Epithelial cell of proximal tubule (primary cell): ENCODE data around the gene BACH2. TPM values are rescaled to one million over a fixed set of nuclear protein-coding genes. Genes with fewer than 3 reads are reported as not detected.

ENCODE experiments used
- DNase-seq: peaks from one replicate; pipeline ENCODE4 v3.0.0-alpha.2; 2011; ENCODE audit warnings: low read depth
- H3K4me3 ChIP-seq: 2 replicates; pipeline ENCODE4 v1.5.1; 2011; ENCODE audit warnings: low read depth, mild to moderate bottlenecking, low read length
- total RNA-seq: library from RNA; depleted of rRNA; stranded (reverse); fragments of >200 nt; gene quantifications from 2 replicates; pipeline ENCODE4 v1.2.3, GENCODE V29; 2015
- TF ChIP-seq, protein P1 (sequence below): conservative IDR thresholded peaks from 2 replicates; pipeline ENCODE4 v1.5.1; 2012; ENCODE audit warnings: low read depth, mild to moderate bottlenecking, low read length

Gene BACH2
- total RNA-seq, 1 donor from 2014 or later = 0.69 TPM

DNA sequence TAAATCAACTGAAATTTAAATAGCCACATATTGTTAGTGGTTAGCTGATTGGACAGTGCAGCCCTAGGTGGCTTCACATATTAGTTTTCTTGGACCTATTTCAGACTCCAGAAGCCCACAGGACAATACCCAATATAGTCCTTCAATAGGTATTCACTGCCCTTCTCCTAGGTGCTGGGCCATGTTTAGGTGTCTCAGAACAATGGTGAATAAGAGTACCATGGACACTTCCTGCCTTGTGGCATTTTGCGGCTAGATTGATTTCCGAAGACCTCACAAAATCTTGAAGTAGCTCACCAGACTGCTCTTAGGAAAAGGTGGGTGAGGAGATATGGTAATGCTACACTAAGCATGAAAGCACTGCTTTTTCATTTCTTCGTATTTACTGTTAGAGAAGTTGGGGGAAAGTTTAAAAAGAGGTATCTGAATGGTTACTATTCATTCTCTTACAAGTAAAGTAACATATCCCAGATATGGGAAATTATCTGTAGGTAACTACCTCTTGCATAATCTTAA lies 203.0 kb downstream of the BACH2 start:
- TF ChIP-seq, protein P1, sequence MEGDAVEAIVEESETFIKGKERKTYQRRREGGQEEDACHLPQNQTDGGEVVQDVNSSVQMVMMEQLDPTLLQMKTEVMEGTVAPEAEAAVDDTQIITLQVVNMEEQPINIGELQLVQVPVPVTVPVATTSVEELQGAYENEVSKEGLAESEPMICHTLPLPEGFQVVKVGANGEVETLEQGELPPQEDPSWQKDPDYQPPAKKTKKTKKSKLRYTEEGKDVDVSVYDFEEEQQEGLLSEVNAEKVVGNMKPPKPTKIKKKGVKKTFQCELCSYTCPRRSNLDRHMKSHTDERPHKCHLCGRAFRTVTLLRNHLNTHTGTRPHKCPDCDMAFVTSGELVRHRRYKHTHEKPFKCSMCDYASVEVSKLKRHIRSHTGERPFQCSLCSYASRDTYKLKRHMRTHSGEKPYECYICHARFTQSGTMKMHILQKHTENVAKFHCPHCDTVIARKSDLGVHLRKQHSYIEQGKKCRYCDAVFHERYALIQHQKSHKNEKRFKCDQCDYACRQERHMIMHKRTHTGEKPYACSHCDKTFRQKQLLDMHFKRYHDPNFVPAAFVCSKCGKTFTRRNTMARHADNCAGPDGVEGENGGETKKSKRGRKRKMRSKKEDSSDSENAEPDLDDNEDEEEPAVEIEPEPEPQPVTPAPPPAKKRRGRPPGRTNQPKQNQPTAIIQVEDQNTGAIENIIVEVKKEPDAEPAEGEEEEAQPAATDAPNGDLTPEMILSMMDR = no peak
- no peak overlapping the region for H3K4me3 ChIP-seq
- DNase-seq = no peak

DNA sequence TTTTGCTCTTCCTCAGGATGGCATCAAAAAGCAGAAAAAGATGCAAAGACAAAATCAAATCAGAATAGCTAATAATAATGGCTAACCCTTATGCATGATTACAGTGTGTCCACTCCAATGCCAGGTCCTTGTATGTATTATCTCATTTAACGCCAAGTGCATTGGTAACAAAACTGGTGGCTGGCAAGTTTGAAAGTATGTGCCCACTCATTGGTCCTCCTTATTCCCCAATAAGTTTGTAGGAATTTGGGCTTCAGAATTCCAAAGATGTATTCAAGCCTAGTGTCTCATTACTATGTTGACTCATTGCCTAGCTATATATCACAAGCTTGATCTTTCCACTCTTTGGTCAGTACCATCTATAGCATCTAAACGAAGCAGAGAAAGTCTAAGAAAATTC lies 205.8 kb downstream of the BACH2 start:
- no peak for DNase-seq
- TF ChIP-seq, protein P1 = no peak
- H3K4me3 ChIP-seq = no peak overlapping the region

DNA sequence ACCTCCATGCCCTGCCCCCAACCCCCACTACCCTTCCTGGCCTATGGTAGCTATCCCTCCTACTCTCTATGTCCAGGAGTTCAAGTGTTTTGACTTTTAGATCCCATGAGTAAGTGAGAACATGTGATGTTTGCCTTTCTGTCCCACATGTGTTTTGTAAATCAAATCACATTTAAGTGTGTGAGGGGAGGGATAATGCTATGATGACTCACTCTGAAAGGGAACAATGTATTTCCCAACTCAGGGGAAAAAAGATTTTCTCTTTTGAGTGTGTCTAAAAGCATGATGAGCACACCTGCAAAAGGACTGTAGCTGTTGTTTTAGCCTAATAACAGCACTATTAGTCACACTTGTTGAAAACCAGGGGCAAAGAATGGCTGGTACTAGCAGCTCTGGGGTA lies 208.6 kb downstream of the BACH2 start:
- H3K4me3 ChIP-seq = no peak overlapping the region
- DNase-seq = peak; percentile 75
- TF ChIP-seq, protein P1 = no peak

DNA sequence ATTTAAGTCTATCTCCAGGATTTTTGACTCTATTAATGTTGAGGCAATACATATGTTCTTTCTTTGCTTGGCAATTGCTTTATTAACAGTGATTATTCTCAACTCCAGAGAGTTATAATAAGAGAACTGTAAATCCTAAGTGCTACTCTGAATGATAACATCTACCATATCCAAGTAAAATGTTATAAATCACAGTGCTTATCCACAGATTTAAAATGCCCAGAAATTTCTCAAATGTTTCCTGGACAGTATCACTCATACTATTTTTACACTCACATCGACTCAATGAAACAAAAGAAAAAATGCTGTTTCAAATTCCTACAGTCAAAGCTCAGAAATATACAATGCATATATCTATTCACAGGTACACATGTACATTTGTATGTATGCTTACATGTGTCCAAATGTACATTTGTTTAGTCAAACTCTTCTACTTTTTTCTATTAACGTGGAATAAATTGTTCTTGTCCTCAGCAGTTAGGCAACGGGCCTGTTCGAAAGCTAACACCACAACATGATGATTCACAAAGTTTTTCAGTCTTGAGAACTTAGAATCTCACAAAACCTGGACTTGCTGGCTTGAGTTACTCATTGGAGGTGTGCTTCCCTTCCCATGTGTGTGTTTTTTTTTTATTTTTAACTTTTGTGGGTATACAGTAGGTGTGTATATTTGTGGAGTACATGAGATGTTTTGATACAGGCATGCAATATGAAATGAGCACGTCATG lies 209.4 kb downstream of the BACH2 start:
- TF ChIP-seq, protein P1 = no peak
- H3K4me3 ChIP-seq = no peak overlapping the region
- no peak for DNase-seq

DNA sequence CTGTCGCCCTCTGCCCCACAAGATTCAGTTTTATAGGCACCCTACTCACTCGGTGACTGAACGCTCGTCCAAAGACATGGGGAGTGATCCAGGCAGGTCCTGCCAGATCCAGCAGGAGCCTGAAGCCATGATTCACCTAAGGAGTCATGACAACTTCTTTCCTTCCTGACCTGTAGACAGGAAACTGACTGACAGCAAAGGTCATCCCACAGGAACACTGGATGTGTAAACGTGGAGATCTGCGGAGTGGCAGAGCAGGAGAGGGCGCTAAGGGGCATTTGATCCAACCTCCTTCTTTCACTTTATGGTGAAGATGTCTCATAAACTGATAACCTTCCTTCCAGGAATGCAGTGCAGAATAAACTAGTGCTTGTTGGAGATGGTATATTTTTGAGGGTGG lies 210.1 kb downstream of the BACH2 start:
- TF ChIP-seq, protein P1 = peak; percentile 14
- H3K4me3 ChIP-seq = no peak overlapping the region
- DNase-seq = peak; percentile 19

DNA sequence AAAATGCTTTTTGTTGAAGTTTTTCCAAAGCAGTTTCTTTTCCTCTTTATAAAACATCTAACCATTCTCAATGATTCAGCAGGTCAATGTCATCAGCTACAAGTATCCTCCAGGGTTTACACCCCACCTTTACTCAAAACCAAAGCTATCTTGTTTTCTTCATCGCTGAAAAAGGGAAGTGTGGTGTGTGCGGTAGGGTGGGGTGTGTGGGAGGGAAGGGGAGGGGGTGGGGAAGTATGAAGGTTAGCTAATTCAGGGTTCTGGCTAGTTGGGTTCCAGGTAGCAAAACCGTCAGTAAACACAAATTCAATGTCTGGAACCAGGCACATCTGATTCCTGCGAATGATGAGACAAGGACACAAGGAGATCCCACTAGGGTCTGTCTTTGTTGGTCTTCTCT lies 212.8 kb downstream of the BACH2 start:
- no peak for DNase-seq
- H3K4me3 ChIP-seq = no peak overlapping the region
- TF ChIP-seq, protein P1 = no peak

DNA sequence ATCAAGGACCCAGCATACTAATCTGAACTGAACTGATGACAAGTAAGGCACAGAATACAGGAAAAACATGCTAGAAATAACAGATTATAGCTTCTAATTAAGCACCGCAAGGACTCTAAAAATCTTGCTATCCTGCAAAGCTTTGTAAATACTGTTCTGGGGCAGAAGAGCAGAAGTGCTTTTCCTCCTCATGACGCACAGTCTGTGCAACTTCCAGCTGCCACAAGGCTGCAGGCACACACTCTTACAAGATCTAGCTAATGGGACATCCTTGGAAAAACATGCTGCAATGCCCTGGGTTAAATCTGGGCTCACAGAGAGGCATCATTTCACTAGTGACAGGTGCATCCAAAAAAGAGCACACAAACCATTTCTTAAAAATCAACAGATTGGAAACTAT lies 213.8 kb downstream of the BACH2 start:
- DNase-seq = no peak
- TF ChIP-seq, protein P1 = no peak
- no peak overlapping the region for H3K4me3 ChIP-seq
